HCT116 (cell line): ENCODE results near the gene RGS17. TPM values are rescaled to one million over a fixed set of nuclear protein-coding genes. Genes with fewer than 3 reads are reported as not detected.

Experiments used
- ATAC-seq: fragments of 200-7000 bp; cut with Tn5 transposase; 2 replicates; pipeline ENCODE4 v1.9.1; 2020; ENCODE audit warnings: mild to moderate bottlenecking, moderate library complexity
- BruUV-seq: library from RNA; stranded (reverse); fragments of 400-500 nt; replicated peaks from 2 replicates; lab custom pipeline; 2021; lab: Mats Ljungman, UMichigan
- CTCF ChIA-PET: fragments of 300-600 bp; sonication (Branson Sonifier 250); formaldehyde crosslinking; loops from one replicate; lab custom pipeline; 2021; ENCODE audit warnings: antibody characterized with exemption; lab: Charles Lee
- POLR2A ChIA-PET: fragments of 300-600, 350-600 bp; sonication (Branson Sonifier 250); formaldehyde crosslinking; loops from one replicate; lab custom pipeline; 2021; ENCODE audit warnings: antibody characterized with exemption; lab: Charles Lee
- RAD21 ChIA-PET, 2 experiments: fragments of 300-600 bp; sonication (Branson Sonifier 250); formaldehyde crosslinking; loops; one replicate each; lab custom pipeline; 2023; ENCODE audit warnings: low total read pairs in 2 of 2; ENCODE audit not compliant: uncharacterized antibody in 2 of 2, unreplicated experiment in 2 of 2, low non-redundant PET in 1 of 2; lab: Charles Lee
- DNase-seq: peaks from one replicate; pipeline ENCODE4 v3.0.0-alpha.2; 2010; ENCODE audit warnings: low read depth, low spot score
- H2AFZ ChIP-seq: fragments of 200-600 bp; shearing (Covaris generic), sonication (generic); 2 replicates; pipeline ENCODE4 v1.6.1; 2017; ENCODE audit warnings: low read depth, mixed run types, mixed read lengths, antibody characterized with exemption, low read length; ENCODE audit not compliant: poor library complexity, severe bottlenecking
- H3K27ac ChIP-seq: 2 replicates; pipeline ENCODE4 v1.5.1; 2012; ENCODE audit warnings: low read depth, low read length
- H3K27me3 ChIP-seq: fragments of 200-600 bp; sonication (generic); 2 replicates; pipeline ENCODE4 v1.6.1; 2016; ENCODE audit warnings: mixed run types, low read length, mixed read lengths; ENCODE audit not compliant: insufficient read depth
- H3K36me3 ChIP-seq, 2 experiments: fragments of 200-500 bp in 1 of 2; fragments of 200-600 bp in 1 of 2; sonication (Bioruptor generic) in 1 of 2; sonication (generic) in 1 of 2; 2 replicates each; pipeline versions ENCODE4 v1.5.1 to v1.6.1; 2014 to 2016; ENCODE audit warnings: low read length in 2 of 2, inconsistent platforms in 1 of 2, mixed read lengths in 1 of 2, mixed run types in 1 of 2; ENCODE audit not compliant: insufficient read depth in 2 of 2, control insufficient read depth in 1 of 2
- H3K4me1 ChIP-seq, 2 experiments: fragments of 200-600 bp in 1 of 2; sonication (generic) in 1 of 2; 2 replicates each; pipeline versions ENCODE4 v1.5.1 to v1.6.1; 2012 to 2017; ENCODE audit warnings: low read length in 2 of 2, inconsistent platforms in 1 of 2, mild to moderate bottlenecking in 1 of 2, mixed read lengths in 1 of 2, mixed run types in 1 of 2, moderate library complexity in 1 of 2; ENCODE audit not compliant: insufficient read depth in 2 of 2, control insufficient read depth in 1 of 2
- H3K4me2 ChIP-seq: fragments of 200-600 bp; sonication (generic); 2 replicates; pipeline ENCODE4 v1.6.1; 2017; ENCODE audit warnings: mixed run types, low read length, mixed read lengths
- H3K4me3 ChIP-seq, 2 experiments: fragments of 200-600 bp in 1 of 2; sonication (generic) in 1 of 2; replicated peaks in 1 of 2; 2 replicates each; pipeline ENCODE4 v1.5.1; 2011 to 2016; ENCODE audit warnings: low read length in 2 of 2, control low read depth in 1 of 2, low read depth in 1 of 2, mild to moderate bottlenecking in 1 of 2, mixed read lengths in 1 of 2, mixed run types in 1 of 2
- H3K79me2 ChIP-seq: fragments of 200-600 bp; sonication (generic); 2 replicates; pipeline ENCODE4 v1.6.1; 2017; ENCODE audit warnings: mild to moderate bottlenecking, mixed run types, low read length, moderate library complexity, mixed read lengths; ENCODE audit not compliant: insufficient read depth
- H3K9ac ChIP-seq: fragments of 200-600 bp; sonication (generic); 2 replicates; pipeline ENCODE4 v1.6.1; 2016; ENCODE audit warnings: low read length, mixed read lengths
- H3K9me2 ChIP-seq: fragments of 200-600 bp; sonication (generic), shearing (Covaris generic); 2 replicates; pipeline ENCODE4 v1.6.1; 2017; ENCODE audit warnings: mixed run types, mild to moderate bottlenecking, moderate library complexity; ENCODE audit not compliant: insufficient read depth
- H3K9me3 ChIP-seq, 2 experiments: fragments of 200-500 bp in 1 of 2; fragments of 200-600 bp in 1 of 2; sonication (Bioruptor generic) in 1 of 2; sonication (generic) in 1 of 2; 2 replicates each; pipeline ENCODE4 v1.6.1; 2014 to 2017; ENCODE audit warnings: low read length in 2 of 2, mixed read lengths in 2 of 2, inconsistent platforms in 1 of 2, low read depth in 1 of 2, mild to moderate bottlenecking in 1 of 2, mixed run types in 1 of 2, moderate library complexity in 1 of 2; ENCODE audit not compliant: control insufficient read depth in 1 of 2, insufficient read depth in 1 of 2
- H4K20me1 ChIP-seq: fragments of 200-600 bp; sonication (generic), shearing (Covaris generic); 2 replicates; pipeline ENCODE4 v1.6.1; 2017; ENCODE audit warnings: mixed run types, mild to moderate bottlenecking, moderate library complexity; ENCODE audit not compliant: insufficient read depth
- ATF3 ChIP-seq: IDR thresholded peaks from 2 replicates; pipeline ENCODE4 v1.6.1; 2012
- CBX3 ChIP-seq: IDR thresholded peaks from 2 replicates; pipeline ENCODE4 v1.6.1; 2012; ENCODE audit warnings: low read depth
- CEBPB ChIP-seq: IDR thresholded peaks from 2 replicates; pipeline ENCODE4 v1.6.1; 2012; ENCODE audit warnings: low read depth
- EGR1 ChIP-seq: IDR thresholded peaks from 2 replicates; pipeline ENCODE4 v1.6.1; 2012; ENCODE audit warnings: low read depth
- ELF1 ChIP-seq: IDR thresholded peaks from 2 replicates; pipeline ENCODE4 v1.6.1; 2012; ENCODE audit warnings: low read depth, borderline replicate concordance
- EZH2 ChIP-seq: fragments of 200-600 bp; sonication (generic); IDR thresholded peaks from 2 replicates; pipeline ENCODE4 v1.6.1; 2017; ENCODE audit warnings: antibody characterized with exemption, mixed run types
- EZH2phosphoT487 ChIP-seq: fragments of 200-600 bp; IDR thresholded peaks from 2 replicates; pipeline ENCODE4 v1.6.1; 2018; ENCODE audit warnings: antibody characterized with exemption, borderline replicate concordance
- FOSL1 ChIP-seq: IDR thresholded peaks from 2 replicates; pipeline ENCODE4 v1.6.1; 2012; ENCODE audit warnings: low read depth
- JUND ChIP-seq: IDR thresholded peaks from 2 replicates; pipeline ENCODE4 v1.6.1; 2012
- POLR2A ChIP-seq: IDR thresholded peaks from 2 replicates; pipeline ENCODE4 v1.7.0; 2011; ENCODE audit warnings: borderline replicate concordance; ENCODE audit not compliant: insufficient read depth, insufficient read length; ENCODE audit errors: extremely low read depth
- RAD21 ChIP-seq: IDR thresholded peaks from 2 replicates; pipeline ENCODE4 v1.6.1; 2012; ENCODE audit warnings: low read depth, mild to moderate bottlenecking
- SIN3A ChIP-seq: IDR thresholded peaks from 2 replicates; pipeline ENCODE4 v1.6.1; 2012; ENCODE audit warnings: low read depth
- SRF ChIP-seq: IDR thresholded peaks from 2 replicates; pipeline ENCODE4 v1.6.1; 2012; ENCODE audit warnings: low read depth
- TCF7L2 ChIP-seq: IDR thresholded peaks from 2 replicates; pipeline ENCODE4 v1.7.0; 2011; ENCODE audit warnings: borderline replicate concordance, inconsistent platforms; ENCODE audit not compliant: insufficient read depth, insufficient read length; ENCODE audit errors: extremely low read depth
- YY1 ChIP-seq: IDR thresholded peaks from 2 replicates; pipeline ENCODE4 v1.6.1; 2011; ENCODE audit warnings: low read length, low read depth, moderate library complexity, mild to moderate bottlenecking; ENCODE audit not compliant: insufficient replicate concordance; ENCODE audit errors: extremely low read depth
- ZBTB33 ChIP-seq: IDR thresholded peaks from 2 replicates; pipeline ENCODE4 v1.6.1; 2011; ENCODE audit warnings: mild to moderate bottlenecking, low read length, moderate library complexity; ENCODE audit not compliant: insufficient replicate concordance; ENCODE audit errors: extremely low read depth
- ZNF274 ChIP-seq: fragments of 200-500 bp; sonication (Bioruptor generic); IDR thresholded peaks from 2 replicates; pipeline ENCODE4 v1.6.1; 2014; ENCODE audit warnings: mild to moderate bottlenecking, low read depth, low read length, inconsistent platforms
- intact Hi-C: fragments of 100-400 bp; cut with micrococcal nuclease; formaldehyde crosslinking; loops from 2 replicates; pipeline ENCODE4 v1.10.0; 2022
- total RNA-seq: library from RNA; stranded (reverse); gene quantifications from one replicate; pipeline ENCODE4 v1.2.1, GENCODE V29; 2021; ENCODE audit not compliant: unreplicated experiment

The RGS17 gene
- total RNA-seq, 1 experiment from 2014 or later = 3.9 TPM

GRCh38 chr6:153086225-153086990, 44.7 kb downstream of the RGS17 start:
- H3K79me2 ChIP-seq = no peaks in the 10 kb centered on the region
- H3K9ac ChIP-seq = no peak overlapping the region
- no TSS peak for BruUV-seq
- intact Hi-C loops = no loop called here
- TF ChIP-seq CEBPB (no peak), FOSL1 (no peak), ELF1 (no peak), JUND (no peak), SIN3A (no peak), ZNF274 (no peak), POLR2A (no peak), TCF7L2 (no peak), YY1 (no peak)
- CTCF ChIA-PET = no interaction called here
- H3K27me3 ChIP-seq = no peaks in the 10 kb centered on the region
- DNase-seq (no peak), ATAC-seq (no peak)
- H3K27ac ChIP-seq = no peak overlapping the region
- RAD21 ChIA-PET = no interaction called here
- peaks cover 0 to 11% of the 10 kb centered on the region in 2 experiments; a peak in 2 of 4 replicates for H3K4me1 ChIP-seq
- POLR2A ChIA-PET = no interaction called here
- no peak overlapping the region for H3K4me3 ChIP-seq
- H3K9me3 ChIP-seq = no peaks in the 10 kb centered on the region; a peak in 1 of 4 replicates
- H3K36me3 ChIP-seq = no peaks in the 10 kb centered on the region
- H3K4me2 ChIP-seq = no peak overlapping the region
- no peaks in the 10 kb centered on the region for H4K20me1 ChIP-seq
- no peaks in the 10 kb centered on the region for H3K9me2 ChIP-seq
- H2AFZ ChIP-seq = no peak overlapping the region

GRCh38 chr6:153085239-153085638, 45.8 kb downstream of the RGS17 start:
- DNase-seq (no peak), ATAC-seq (no peak)
- no peaks in the 10 kb centered on the region for H4K20me1 ChIP-seq
- TF ChIP-seq EZH2 = no peak
- no peak for TF ChIP-seq SIN3A
- no peak for TF ChIP-seq ATF3
- no peak for TF ChIP-seq EZH2phosphoT487
- TF ChIP-seq ZBTB33 = no peak
- no peak for TF ChIP-seq POLR2A
- no peak for TF ChIP-seq TCF7L2
- TF ChIP-seq CBX3 = no peak
- TF ChIP-seq ELF1 = no peak
- TF ChIP-seq SRF = no peak
- no peak for TF ChIP-seq ZNF274
- TF ChIP-seq CEBPB = no peak
- TF ChIP-seq RAD21 = no peak
- TF ChIP-seq FOSL1 = no peak
- no peak for TF ChIP-seq EGR1
- no peak overlapping the region for H3K9ac ChIP-seq
- H3K4me1 ChIP-seq = peaks cover 0 to 5% of the 10 kb centered on the region in 2 experiments; a peak in 2 of 4 replicates
- H3K4me2 ChIP-seq = no peak overlapping the region
- ChIA-PET RAD21 (no interaction called here), POLR2A (no interaction called here), CTCF (no interaction called here)
- no peaks in the 10 kb centered on the region for H3K79me2 ChIP-seq
- H2AFZ ChIP-seq = no peak overlapping the region
- H3K36me3 ChIP-seq = no peaks in the 10 kb centered on the region
- no TSS peak for BruUV-seq
- no peak overlapping the region for H3K27ac ChIP-seq
- H3K9me3 ChIP-seq = no peaks in the 10 kb centered on the region; a peak in 1 of 4 replicates
- intact Hi-C loops = no loop called here
- H3K4me3 ChIP-seq = no peak overlapping the region
- no peaks in the 10 kb centered on the region for H3K9me2 ChIP-seq
- H3K27me3 ChIP-seq = no peaks in the 10 kb centered on the region
